Measurements from ENCODE around the gene SNRPD1. TPM values are rescaled to one million over a fixed set of nuclear protein-coding genes. Genes with fewer than 3 reads are reported as not detected.

Gene SNRPD1
- total RNA-seq, 1 donor from 2014 or later: 83.1 TPM

GRCh38 chr18:21680161-21680560 lies 68.0 kb downstream of the SNRPD1 start:
- Mint-ChIP-seq H3K9me3 (no peaks in the 10 kb centered on the region), H3K4me1 (ENCODE audit: unreplicated experiment) (peaks cover 5% of the 10 kb centered on the region), H3K27me3 (no peaks in the 10 kb centered on the region), H3K4me3 (no peak overlapping the region), H3K27ac (no peak overlapping the region), H3K36me3 (no peaks in the 10 kb centered on the region)
- TF ChIP-seq, protein P1, sequence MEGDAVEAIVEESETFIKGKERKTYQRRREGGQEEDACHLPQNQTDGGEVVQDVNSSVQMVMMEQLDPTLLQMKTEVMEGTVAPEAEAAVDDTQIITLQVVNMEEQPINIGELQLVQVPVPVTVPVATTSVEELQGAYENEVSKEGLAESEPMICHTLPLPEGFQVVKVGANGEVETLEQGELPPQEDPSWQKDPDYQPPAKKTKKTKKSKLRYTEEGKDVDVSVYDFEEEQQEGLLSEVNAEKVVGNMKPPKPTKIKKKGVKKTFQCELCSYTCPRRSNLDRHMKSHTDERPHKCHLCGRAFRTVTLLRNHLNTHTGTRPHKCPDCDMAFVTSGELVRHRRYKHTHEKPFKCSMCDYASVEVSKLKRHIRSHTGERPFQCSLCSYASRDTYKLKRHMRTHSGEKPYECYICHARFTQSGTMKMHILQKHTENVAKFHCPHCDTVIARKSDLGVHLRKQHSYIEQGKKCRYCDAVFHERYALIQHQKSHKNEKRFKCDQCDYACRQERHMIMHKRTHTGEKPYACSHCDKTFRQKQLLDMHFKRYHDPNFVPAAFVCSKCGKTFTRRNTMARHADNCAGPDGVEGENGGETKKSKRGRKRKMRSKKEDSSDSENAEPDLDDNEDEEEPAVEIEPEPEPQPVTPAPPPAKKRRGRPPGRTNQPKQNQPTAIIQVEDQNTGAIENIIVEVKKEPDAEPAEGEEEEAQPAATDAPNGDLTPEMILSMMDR (conservative IDR thresholded peaks at IDR 0.05): no peak
- DNase-seq (ENCODE audit: extremely low spot score, unreplicated experiment): no peak

- Mint-ChIP-seq H3K4me1 (ENCODE audit: unreplicated experiment) (peaks cover 9% of the 10 kb centered on the region), H3K4me3 (no peak overlapping the region), H3K27ac (no peak overlapping the region), H3K36me3 (no peaks in the 10 kb centered on the region), H3K9me3 (no peaks in the 10 kb centered on the region), H3K27me3 (no peaks in the 10 kb centered on the region)
- TF ChIP-seq, protein P1 (conservative IDR thresholded peaks at IDR 0.05): no peak
- DNase-seq (ENCODE audit: extremely low spot score, unreplicated experiment): no peak
Measured at GRCh38 chr18:21682371-21683051, 70.4 kb downstream of the SNRPD1 start.

Small RNA genes lying within 50 kb of the gene (microRNA-seq; reads per million reads assigned to microRNA genes)
- gene MIR320C1: not detected

Other genes with a start within 250 kb of the SNRPD1 start
- gene ESCO1, start 11.6 kb upstream of the SNRPD1 start, total RNA-seq (ENCODE audit: low replicate concordance): 15.3 and 16.4 TPM in 2 replicates
- 23.2 and 29.3 TPM in 2 replicates for gene ABHD3, start 92.5 kb downstream of the SNRPD1 start, total RNA-seq (ENCODE audit: low replicate concordance)
- gene MIB1, start 128.5 kb downstream of the SNRPD1 start, total RNA-seq (ENCODE audit: low replicate concordance): 43.4 and 65.7 TPM in 2 replicates